HFF-Myc (cell line): Measurements from ENCODE around the gene DAW1.

Source experiments
- DNase-seq: peaks from one replicate; pipeline ENCODE4 v3.0.0-alpha.2; 2011; ENCODE audit warnings: low read depth; ENCODE audit errors: extremely low read depth
- H3K4me3 ChIP-seq: replicated peaks from 2 replicates; pipeline ENCODE4 v1.5.1; 2011; ENCODE audit warnings: low read depth, mild to moderate bottlenecking, control low read depth, low read length
- CTCF ChIP-seq: IDR thresholded peaks from 2 replicates; pipeline ENCODE4 v1.5.1; 2012; ENCODE audit warnings: mild to moderate bottlenecking, low read depth, low read length, control low read depth; ENCODE audit errors: missing control alignments

The DAW1 gene

GRCh38 chr2:227973241-227973640 lies 101.8 kb downstream of the DAW1 start:
- no peak for DNase-seq

More at GRCh38 chr2:227973241-227973640, 101.8 kb downstream of the DAW1 start:
- no peak overlapping the region for H3K4me3 ChIP-seq
- TF ChIP-seq CTCF = no peak
